HG03060 (cell line): Measurements from ENCODE around the gene NEK10.

Experiments used
- ATAC-seq: cut with Tn5 transposase; IDR thresholded peaks from one replicate; pipeline ENCODE4 v1.9.1; 2021; ENCODE audit warnings: low read depth, moderate number of reproducible peaks; ENCODE audit not compliant: unreplicated experiment

NEK10 gene

GRCh38 chr3:27079427-27080257 lies 289.5 kb downstream of the NEK10 start:
- no peak for ATAC-seq

- ATAC-seq: no peak
Measured at GRCh38 chr3:27078246-27078913, 290.8 kb downstream of the NEK10 start.

- no peak for ATAC-seq
Measured at GRCh38 chr3:27076815-27077630, 292.2 kb downstream of the NEK10 start.

- ATAC-seq: no peak
Measured at GRCh38 chr3:27074914-27075313, 294.3 kb downstream of the NEK10 start.

GRCh38 chr3:27073912-27074311 lies 295.3 kb downstream of the NEK10 start:
- no peak for ATAC-seq

GRCh38 chr3:27072810-27073651 lies 296.2 kb downstream of the NEK10 start:
- ATAC-seq: no peak

- ATAC-seq: no peak
Measured at GRCh38 chr3:27060336-27060735, 308.8 kb downstream of the NEK10 start.
